K562 (cell line): ENCODE measurements around the gene FCSK.

ENCODE experiments used
- SIN3B ChIP-seq: fragments of 450-650 bp; IDR thresholded peaks from 2 replicates; pipeline ENCODE4 v1.6.1; 2017; ENCODE audit warnings: low read depth, mild to moderate bottlenecking, moderate library complexity
- ZEB2 ChIP-seq: fragments of 450-650 bp; IDR thresholded peaks from 2 replicates; pipeline ENCODE4 v1.6.1; 2016

DNA sequence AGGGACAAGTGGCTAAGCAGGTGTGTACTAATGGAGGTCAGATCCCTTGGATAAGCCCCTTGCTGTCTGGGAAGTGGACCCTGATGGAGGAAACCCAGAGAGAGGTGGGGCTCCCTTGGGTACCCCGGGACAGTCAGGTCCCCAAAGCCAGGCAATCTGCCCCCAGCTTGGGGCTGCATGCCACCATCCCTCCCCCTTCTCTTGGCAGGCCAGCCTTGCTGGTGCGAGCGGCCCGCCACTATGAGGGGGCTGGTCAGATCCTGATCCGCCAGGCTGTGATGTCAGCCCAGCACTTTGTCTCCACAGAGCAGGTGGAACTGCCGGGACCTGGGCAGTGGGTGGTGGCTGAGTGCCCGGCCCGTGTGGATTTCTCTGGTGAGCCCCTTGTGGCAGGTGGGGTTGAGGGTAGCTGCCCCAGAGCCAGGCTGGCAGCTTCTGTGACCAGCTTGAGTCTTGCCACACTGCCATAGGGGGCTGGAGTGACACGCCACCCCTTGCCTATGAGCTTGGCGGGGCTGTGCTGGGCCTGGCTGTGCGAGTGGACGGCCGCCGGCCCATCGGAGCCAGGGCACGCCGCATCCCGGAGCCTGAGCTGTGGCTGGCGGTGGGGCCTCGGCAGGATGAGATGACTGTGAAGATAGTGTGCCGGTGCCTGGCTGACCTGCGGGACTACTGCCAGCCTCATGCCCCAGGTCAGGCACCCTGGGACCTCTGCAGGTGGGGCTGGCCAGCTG, 20.1 kb downstream of the FCSK start:
- no peak for TF ChIP-seq ZEB2
- TF ChIP-seq SIN3B = no peak
